Stimulated activated CD8-positive, alpha-beta memory T cell treated with anti-CD3 and anti-CD28 coated beads, Interleukin-4, amount 100 ng/mL, for 4 hours (primary cell): ENCODE data around the gene ANKS6.
"Not testable (repeated sequence)": the region's sequence is repeated elsewhere in the genome, so short reads cannot be mapped to it uniquely, and the experiment has no call there.

Experiments
- DNase-seq, 2 donors: peaks; one replicate each; pipeline ENCODE4 v3.0.0-alpha.2; 2020; ENCODE audit warnings: low read depth in 2 of 2, low spot score in 1 of 2

The ANKS6 gene

DNA sequence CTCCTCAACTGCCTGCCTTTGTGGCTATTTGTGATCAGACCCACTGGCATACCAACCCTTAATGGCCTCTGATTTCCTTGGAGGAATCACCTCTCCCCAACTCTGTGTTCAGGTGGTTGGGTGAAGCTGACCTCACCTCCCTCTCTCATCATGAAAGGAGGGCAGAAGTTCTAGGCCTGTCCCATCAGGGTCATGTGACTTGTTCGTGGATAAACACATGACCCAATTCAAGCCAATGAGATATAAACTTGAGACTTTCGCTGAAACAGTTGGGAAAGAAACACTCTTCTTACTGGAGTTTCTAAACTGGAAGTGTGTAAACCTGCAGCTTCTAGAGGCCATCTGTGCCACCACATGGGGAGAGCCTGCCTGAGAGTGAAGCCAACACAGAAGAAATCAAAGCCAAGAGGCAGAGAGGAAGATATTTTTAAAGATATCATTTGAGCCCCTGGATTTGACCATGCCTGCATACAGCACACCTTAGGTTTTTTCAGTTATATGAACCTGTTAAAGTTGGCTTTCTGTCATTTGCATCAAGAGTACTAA is 93.4 kb downstream of the ANKS6 start:
- no peak for DNase-seq

DNA sequence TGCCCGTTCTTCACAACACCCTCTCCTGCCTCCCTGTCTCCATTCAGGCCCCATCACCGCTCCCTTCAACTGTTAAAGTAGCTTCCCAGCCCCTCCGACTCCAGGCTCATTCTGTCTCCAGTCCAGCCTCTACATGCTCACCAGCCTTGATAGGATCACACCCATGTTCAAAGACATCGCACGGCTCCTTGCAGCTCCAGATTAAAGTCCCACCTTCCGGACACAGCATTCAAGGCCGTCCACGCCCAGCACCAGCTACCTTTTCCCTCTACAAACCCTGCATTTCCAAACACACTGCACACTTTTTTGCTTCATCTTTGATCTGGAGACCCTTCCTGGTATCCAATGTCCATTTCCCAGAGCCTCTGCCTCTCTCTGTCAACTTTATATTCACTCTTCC is 94.0 kb downstream of the ANKS6 start:
- no peak for DNase-seq

DNA sequence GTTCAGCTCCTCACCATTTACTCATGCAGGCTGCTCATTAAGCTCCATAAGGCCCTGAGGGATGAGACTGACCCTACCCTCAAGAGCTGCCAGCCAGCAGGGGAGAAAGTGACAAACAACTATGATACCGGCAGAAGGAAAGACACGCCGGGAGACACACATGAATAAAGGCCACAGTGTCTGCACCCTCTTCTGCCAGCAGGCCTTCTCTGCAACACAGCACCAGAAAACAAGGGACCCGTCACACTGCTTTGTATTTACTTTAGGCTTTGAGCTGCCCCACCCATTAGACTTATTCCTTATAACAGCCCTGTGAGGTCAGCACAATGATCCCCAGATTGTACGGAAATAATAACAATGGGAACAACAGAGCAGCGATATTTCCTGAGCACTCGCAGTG is 94.8 kb downstream of the ANKS6 start:
- DNase-seq = no peak

DNA sequence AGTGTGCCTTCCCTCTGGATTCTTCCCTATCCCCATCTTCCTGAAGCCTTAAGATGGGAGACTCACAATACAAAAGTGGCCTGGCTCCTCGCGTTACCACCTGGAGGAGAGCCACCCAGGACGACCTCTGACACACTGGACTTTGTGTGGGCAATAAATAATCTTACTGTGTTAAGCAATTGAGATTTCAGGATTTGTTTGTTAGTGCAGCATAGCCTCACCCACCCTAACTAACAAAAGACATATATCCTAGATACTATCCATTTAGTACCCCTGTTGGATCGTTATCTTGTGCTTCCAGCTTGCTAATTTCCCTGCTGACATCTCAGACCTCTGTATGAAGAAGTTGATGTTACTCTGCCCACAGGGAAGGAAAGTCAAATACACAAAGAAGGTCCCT is 95.6 kb downstream of the ANKS6 start:
- DNase-seq = no peak

DNA sequence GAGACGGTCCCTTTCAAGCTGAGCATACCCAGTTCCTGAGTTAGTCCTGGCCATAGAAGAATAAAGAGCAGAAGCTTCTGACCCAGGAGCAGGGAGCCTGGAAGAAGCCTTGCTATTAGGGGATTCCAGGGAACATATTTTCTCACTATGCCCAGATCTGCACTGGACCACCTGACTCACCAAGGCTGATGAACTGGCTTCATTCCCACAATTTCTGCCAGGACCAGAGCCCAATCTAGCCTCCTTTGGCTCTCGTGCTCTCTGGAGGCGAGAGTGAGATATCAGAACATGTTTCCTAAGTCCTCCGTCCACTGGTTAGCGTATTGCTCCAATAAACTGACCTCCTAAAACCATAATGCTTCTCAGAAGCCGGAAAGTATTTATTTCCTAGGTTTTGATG is 97.5 kb downstream of the ANKS6 start:
- no peak for DNase-seq

DNA sequence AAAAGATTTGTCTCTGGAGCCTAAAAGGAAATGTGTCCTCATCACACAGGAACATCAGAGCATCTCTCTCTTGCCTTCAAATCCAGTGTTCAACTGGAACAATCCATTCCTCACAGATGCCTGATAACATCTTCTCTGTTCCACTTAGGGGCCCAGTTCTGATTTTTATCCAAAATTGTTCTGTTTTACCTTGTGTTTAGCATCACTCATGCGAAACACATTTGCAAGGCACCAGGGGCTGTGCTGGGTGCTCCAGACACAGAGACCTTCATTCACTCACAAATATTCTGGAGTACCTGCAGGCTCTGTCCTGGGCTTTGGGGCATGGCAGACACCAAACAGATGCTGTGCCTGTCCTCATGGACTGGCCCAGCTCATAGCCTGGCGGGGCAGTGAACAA is 101.4 kb downstream of the ANKS6 start:
- DNase-seq = no peak

DNA sequence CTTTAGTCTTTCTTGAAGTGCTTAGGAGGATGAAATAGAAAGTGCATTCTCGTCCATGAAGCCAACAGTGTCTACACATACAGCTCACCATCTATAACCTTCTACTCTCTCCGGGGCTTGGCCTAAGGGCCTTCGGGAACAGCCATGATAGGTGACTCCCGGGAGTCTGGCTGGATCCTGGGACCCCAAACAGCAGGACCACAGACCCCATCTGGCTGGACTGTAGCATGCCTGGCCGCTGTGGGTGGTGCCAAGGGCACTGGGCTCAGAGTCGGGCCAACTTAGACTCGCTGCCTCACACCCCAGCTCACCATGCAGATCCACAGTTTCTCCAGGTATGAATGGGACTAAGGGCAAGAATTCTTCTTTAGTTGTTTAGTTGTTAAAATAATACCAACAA is 104.0 kb downstream of the ANKS6 start:
- DNase-seq = no peak

DNA sequence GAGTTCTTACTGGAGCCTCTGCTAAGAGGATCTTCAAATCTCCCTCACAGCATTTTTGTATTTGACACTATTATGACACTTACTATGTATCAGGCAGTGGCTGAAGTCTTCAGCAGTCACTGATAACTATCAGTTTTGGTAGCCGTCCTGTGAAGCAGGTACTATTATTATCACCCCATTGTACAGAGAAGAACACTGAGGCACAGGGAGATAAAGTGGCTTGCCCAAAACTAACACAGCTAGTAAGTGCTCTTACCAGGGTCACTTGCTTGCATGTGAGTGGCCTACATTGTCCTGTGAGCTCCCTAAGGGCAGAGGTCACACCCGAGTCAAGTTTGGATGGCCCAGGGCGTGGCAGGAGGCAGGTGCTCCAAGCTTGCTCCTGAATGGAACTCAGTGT is 104.5 kb downstream of the ANKS6 start:
- DNase-seq = no peak

DNA sequence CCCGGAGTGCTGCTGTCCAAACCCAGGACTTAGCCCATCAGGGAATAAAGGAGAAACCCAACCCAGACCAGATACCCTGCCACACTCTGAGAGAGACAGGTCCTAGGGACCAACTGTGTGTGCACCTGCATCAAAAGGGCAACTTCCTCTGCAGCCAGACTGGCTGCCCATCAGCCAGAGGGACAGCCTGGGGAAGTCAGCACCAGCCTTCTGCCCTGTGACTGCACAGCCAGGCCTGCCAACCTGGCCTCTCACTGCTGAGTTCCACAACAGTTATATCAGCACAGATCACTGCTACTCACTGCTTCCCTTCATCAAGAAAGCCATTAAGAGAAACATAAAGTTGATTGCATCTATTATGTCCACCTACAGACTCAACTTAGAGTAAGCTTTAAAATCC is 105.7 kb downstream of the ANKS6 start:
- DNase-seq = no peak

DNA sequence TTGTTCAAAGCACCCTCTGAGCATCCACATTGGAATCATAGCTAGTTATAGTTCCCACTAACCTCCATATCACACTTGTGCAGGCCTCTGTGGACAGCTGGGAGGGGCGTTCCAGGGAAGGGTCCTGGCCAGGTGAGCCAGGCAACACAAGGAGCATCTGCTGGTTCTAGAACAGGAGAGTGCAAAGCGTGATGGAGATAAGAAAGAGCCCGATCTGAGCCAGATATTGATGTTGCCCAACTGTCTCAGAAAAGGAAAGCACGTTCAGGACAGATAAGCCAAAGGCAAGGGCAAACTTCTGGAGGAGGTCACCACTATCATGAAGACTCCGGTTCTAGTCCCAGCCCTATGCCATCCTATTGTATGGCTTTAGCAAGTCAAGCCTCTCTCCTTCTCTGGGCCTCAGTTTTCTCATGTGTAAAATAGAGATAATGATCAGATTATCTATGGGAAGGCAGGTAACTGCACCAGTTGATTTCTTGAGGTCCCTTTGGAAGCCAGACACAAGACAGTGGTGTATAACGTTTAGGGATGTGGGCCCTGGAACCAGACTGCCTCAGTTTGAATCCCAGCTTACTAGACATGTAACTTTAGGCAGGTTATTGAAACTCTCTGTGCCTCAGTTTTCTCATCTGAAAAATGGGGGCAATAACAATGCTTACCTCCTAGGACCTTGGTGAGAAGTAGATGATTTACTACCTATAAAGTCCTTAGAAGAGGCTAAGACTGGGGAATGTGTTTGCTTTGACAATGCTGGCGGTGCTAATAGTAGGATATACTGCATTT is 107.5 kb downstream of the ANKS6 start:
- DNase-seq = no peak

DNA sequence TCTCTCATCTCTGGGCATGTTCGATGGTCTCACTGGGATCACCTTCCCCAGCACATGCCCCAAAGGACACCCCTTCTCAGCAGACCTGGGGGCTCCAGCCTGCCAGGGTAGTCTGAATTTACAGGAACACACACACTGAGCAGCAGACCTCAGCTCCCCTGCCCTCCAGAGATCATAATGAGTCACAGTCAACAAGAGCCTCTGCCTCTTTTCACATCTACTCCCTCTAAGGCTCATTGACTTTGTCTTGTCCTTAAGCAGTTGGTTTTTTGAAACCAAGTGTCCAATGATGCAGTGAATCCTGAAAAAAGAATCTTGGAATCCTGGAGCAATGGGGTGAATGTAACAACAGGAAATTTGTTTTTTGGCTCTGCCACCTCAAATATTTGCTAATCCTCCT is 108.4 kb downstream of the ANKS6 start:
- no peak for DNase-seq

DNA sequence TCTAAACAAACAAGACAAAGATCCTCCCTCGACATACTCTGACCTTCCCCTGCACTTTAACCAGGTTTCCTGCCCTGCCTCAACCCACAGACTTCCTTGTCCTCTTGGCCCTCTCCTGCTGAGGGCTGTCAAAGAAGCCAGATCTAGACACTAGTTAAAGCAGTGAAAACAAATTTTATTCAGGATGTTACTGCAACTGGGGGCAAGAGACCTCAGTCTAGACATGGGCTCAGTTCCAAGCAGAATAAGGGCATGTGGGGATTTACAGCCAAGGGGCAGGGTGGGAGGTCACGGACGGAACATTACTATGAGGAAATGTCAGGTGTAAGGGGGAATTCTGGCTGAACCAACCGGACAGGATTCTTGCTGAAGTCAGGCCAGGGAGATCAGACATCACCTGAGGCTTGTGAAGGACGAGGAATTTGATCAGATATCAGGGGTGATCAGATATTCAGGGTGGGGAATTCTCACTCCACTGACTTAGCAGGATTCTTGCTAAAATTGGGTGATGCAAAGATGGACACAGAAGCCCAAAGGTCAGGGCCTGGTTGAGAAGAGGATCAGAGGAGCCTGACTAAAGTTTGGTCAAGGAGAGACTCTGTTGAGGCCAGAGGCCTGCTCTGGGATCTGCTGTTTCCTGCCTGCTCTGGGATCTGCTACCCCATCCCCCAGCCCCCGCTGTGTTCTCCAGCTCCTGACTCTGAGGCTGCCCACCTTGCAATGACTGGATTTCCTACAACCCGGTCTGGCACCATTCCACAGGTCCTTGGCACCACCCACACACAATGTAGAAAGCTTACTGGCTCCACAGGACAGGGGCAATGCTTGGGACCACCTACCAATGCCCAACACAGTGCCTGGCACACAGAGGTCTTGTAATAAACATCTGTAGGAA is 109.1 kb downstream of the ANKS6 start:
- DNase-seq = no peak

DNA sequence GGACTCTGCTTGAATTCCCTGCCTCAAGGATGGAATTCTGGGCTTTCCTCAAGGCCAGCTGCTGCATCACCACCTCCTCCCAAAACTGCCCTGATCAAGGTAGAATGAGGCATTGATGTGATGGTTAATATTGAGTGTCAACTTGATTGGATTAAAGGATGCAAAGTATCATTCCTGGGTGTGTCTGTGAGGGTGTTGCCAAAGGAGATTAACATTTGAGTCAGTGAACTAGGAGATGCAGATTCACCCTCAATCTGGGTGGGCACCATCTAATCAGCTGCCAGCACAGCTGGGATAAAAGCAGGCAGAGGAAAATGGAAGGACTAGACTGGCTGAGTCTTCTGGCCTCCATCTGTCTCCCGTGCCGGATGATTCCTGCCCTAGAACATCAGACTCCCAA is 111.5 kb downstream of the ANKS6 start:
- not testable (repeated sequence) for DNase-seq
